GM18520 (cell line): ENCODE measurements around the gene TBC1D1.

Experiments
- ATAC-seq: cut with Tn5 transposase; IDR thresholded peaks from one replicate; pipeline ENCODE4 v1.9.1; 2021; ENCODE audit not compliant: unreplicated experiment

Gene TBC1D1

GRCh38 chr4:38075370-38076152 lies 184.7 kb downstream of the TBC1D1 start:
- ATAC-seq = no peak

DNA sequence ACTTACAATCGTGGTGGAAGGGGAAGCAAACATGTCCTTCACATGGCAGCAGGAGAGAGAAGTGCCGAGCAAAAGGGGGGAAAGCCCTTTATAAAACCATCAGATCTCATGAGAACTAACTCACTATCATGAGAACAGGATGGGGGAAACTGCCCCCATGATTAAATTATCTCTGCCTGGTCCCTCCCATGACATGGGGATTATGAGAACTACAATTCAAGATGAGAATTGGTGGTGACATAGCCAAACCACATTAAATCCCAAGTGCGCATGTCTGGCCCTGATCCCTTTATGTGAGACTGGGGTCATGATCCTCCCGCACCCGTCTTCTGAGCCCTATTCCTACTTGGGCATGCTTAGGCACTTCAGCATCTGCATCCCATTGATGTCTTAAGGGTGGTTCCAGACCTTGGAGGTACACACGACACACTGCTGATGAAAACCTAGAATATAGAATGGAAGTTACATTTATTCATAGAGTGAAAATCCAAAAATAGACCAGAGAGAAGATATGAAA lies 185.3 kb downstream of the TBC1D1 start:
- ATAC-seq = no peak

- no peak for ATAC-seq
These were observed 187.1 kb downstream of the TBC1D1 start for GRCh38 chr4:38077791-38078489.

- no peak for ATAC-seq
These were observed 187.9 kb downstream of the TBC1D1 start for GRCh38 chr4:38078590-38079421.

DNA sequence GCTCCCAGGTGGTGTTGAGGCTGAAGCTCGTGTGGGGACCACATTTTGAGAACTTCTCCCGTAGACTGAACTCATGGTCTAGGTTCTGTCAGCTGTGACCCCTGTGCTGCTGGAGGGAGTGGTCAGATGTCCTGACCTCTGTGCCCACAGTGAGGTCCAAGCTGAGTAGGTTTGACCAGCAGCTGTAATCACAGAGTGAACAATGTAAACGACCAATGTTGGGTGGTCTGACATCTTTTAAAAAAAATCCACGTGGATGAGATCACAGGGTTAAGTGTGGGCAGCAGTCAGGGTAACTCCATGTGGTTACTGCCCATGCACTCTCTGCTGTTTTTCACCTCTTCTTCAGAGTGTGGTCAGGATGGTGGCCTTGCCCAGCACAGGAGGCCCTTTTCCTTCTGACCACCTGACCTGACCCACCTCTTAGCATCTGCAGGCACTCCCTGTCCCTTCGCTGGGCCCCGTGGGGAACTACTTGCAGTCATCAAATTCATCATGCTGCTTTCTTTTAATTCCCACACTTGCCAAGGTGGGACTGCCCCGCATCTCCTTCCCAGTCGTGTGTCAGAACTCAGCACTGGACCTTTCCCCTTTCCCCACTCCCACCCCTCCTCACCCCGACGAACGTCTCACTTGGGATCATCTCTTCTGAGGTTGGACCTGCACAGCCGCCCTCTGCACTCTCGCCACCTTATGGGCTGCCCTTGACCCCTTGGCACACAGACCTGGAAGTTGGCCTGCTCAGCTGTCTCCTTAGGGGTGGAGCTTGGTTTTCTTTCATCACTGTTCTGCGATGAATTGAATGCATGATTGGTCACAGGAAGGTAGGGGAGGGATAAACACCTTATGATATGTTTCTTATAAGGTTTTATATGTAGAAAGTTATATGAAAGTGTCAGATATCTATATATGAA lies 189.4 kb downstream of the TBC1D1 start:
- no peak for ATAC-seq

DNA sequence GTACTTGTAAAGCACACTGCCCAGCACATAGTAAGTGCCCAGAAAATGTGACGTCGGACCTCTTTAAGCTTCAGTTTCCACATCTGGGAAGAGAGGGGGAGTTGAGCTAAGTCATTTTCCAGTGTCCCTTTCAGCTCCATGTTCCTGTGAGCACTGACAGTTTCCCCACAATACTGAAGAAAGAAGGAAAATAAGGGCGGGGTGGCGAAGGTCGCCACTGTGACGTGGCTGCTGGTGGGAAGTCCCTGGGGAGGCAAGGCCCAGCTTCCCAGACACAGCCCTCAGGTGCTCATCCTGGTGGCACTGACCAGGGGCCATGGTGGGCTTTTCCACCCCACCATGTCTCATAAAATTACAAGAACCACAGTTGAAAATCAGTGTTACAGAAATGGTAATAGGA lies 191.1 kb downstream of the TBC1D1 start:
- no peak for ATAC-seq

GRCh38 chr4:38082424-38083385 lies 191.8 kb downstream of the TBC1D1 start:
- ATAC-seq = no peak

DNA sequence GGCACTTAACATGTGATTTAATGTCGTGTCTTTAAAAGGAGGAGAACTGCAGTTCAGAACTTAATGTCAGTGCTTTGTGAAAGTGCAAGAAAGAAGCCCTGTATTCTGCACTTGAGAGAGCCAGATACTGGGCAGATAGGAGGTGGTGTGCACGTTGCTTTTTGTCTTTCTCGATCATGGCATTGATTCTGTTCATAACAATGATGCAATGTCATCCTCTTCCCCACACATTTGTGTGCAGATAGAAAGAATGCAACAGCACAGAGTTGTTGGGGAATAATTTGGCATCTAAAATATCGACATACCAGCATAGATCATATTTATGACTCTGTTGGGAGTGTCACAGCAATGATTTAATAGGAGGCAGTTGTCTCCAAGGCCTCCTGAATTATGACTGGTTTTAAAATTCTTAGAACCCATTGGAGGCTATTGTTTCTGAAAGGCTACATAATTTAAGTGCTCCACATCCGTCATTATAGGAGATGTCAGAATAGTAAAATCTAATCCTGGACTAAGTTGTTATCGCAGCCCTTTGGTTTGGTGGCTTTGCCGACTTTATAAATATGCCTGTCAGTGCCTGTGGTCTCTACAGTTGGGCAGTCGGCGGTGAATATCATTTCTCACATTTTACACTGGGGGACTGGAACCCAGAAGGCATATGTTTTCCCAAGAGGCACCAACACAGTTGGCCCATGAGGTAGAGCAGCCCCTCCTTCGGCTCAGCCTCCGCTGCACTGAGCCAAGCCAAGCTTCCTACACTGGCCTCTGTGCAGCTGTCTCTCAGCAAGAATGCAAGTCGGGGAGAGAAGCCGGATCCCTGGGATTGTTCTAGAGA lies 194.2 kb downstream of the TBC1D1 start:
- ATAC-seq = no peak

GRCh38 chr4:38085751-38086150 lies 194.9 kb downstream of the TBC1D1 start:
- ATAC-seq = no peak

GRCh38 chr4:38086151-38086848 lies 195.4 kb downstream of the TBC1D1 start:
- no peak for ATAC-seq

DNA sequence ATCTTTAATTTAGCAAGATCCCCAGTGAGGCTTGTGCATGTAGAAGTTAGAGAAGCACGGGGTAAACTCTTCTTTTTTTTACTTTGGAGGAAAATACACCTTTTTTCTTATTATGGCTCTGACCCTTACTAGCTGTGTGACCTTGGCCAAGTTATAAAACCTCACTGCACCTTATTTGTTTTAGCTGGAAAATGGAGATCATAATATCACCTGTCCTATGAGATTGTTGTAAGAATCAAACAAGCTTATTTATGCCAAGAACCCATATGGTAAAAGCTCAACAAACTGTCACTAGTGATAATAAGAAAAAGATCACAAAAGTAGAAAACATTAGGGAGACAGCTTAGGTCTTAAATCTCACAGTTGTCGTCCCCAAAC lies 196.0 kb downstream of the TBC1D1 start:
- no peak for ATAC-seq

DNA sequence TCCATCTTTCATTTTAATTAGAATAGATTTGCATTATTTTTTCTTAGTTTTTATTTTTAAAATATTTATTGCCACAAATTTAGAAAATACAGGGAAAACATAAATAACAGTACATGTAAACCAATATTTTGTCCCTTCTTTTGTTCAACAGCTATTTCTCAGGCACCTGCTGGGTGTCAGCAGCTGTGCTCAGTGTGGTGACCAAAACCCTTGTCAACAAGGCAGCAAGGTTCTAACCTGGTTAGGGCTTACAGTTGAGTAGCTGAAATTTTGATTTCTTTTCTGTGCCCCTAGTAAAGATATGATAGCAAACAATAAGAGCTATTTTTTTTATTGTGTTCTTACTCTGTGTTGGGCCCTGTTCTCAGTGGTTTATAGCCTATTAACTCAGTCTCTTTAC lies 197.4 kb downstream of the TBC1D1 start:
- no peak for ATAC-seq

GRCh38 chr4:38089961-38090360 lies 199.1 kb downstream of the TBC1D1 start:
- no peak for ATAC-seq

GRCh38 chr4:38090455-38091246 lies 199.8 kb downstream of the TBC1D1 start:
- ATAC-seq = no peak

GRCh38 chr4:38091636-38092035 lies 200.8 kb downstream of the TBC1D1 start:
- no peak for ATAC-seq

GRCh38 chr4:38092701-38093100 lies 201.8 kb downstream of the TBC1D1 start:
- ATAC-seq = no peak

DNA sequence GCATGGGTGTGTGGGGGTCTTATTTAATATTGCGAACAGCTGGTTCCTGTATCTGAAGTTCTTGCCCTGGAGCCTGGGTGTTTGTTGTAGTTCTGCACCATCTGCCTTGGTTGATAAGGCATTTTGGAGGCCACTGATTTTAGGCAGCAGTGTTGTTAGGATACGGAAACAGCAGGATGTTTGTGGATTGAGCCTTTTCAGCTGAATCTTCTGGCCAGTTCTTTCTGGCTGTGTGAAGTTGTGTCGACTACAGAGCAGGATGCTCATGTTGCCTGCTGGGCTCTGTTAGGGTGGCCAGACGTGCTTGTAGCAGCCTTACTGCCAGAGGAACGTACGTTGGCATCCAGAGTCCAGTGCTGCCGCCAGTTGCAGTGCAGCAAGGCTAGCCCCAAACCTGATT lies 203.5 kb downstream of the TBC1D1 start:
- no peak for ATAC-seq
